ENCODE measurements around the gene TEX2. TPM values are rescaled to one million over a fixed set of nuclear protein-coding genes. Genes with fewer than 3 reads are reported as not detected.

Gene TEX2
- total and polyA plus RNA-seq, 2 of the 13 experiments (the other 11 are each of a cell fraction or from before 2014, with no cell fraction given), result 21.4 to 37.7 TPM

- H4K20me1 ChIP-seq (ENCODE audit: insufficient read depth, low read length), result no peaks in the 10 kb centered on the region
- H3K27ac ChIP-seq (ENCODE audit: extremely low read length, insufficient read depth, low read length), result no peak overlapping the region
- DNase-seq (ENCODE audit: low spot score) (no peak), ATAC-seq (no peak), FAIRE-seq (no peak)
- BruUV-seq (replicated peaks), result no TSS peak
- H2AFZ ChIP-seq (ENCODE audit: low read length), result no peak overlapping the region
- no peaks in the 10 kb centered on the region for H3K36me3 ChIP-seq (replicated peaks in 1 of 2; ENCODE audit: control insufficient read depth in 1 of 2, insufficient read depth in 2 of 2, low read length in 2 of 2)
- intact Hi-C loops (cut with micrococcal nuclease; ENCODE audit: unreplicated experiment), result no loop called here
- no peaks in the 10 kb centered on the region for H3K27me3 ChIP-seq (ENCODE audit: control insufficient read depth in 1 of 2, insufficient read depth in 2 of 2, low read length in 2 of 2)
- H3K4me1 ChIP-seq (ENCODE audit: insufficient read depth, low read length), result peaks cover 17% of the 10 kb centered on the region
- no peak overlapping the region for H3K4me3 ChIP-seq (replicated peaks in 1 of 3; ENCODE audit: insufficient read depth in 1 of 3, low read depth in 2 of 3, low read length in 3 of 3)
- TF ChIP-seq RBM22 (optimal IDR thresholded peaks at IDR 0.05; ENCODE audit: low read length) (no peak), ZNF891 (CRISPR knock-in tag; IDR thresholded peaks at IDR 0.05) (no peak), GATAD2A (CRISPR knock-in tag; IDR thresholded peaks at IDR 0.05) (no peak), MBNL3 (CRISPR knock-in tag; conservative IDR thresholded peaks at IDR 0.05) (no peak)
- no peaks in the 10 kb centered on the region for H3K9me3 ChIP-seq (ENCODE audit: low read length)
- H3K4me2 ChIP-seq (ENCODE audit: low read depth, low read length), result no peak overlapping the region
- ChIA-PET POLR2A (interaction anchor here (1.3 to 1.4 kb wide), 2 partner anchors 40 to 77 kb away, joined by 3 read pairs; no protein-coding TSS in a partner anchor), CTCF (ENCODE audit: low intra/inter-chr PET ratio, low total read pairs) (no interaction called here)
- in situ Hi-C loops (cut with HindIII; ENCODE audit: extremely low pct_ligation_motif_present, low pct_unique_long_range_greater_than_20kb), result no loop called here
- peaks cover 19% of the 10 kb centered on the region for H3K79me2 ChIP-seq (ENCODE audit: insufficient read depth, low read length)
- no peak overlapping the region for H3K9ac ChIP-seq (ENCODE audit: insufficient read depth, low read depth, low read length)
- WGBS (ENCODE audit: low lambda C conversion rate), result 86% methylated on average over 4 of the region's 4 CpGs
These were observed 39.0 kb downstream of the TEX2 start for GRCh38 chr17:64223931-64224629.

- Histone ChIP-seq H4K20me1 (ENCODE audit: insufficient read depth, low read length) (no peaks in the 10 kb centered on the region), H3K4me1 (ENCODE audit: insufficient read depth, low read length) (peaks cover 20% of the 10 kb centered on the region), H2AFZ (ENCODE audit: low read length) (no peak overlapping the region), H3K4me2 (ENCODE audit: low read depth, low read length) (no peak overlapping the region), H3K79me2 (ENCODE audit: insufficient read depth, low read length) (peaks cover 20% of the 10 kb centered on the region), H3K9ac (ENCODE audit: insufficient read depth, low read depth, low read length) (no peak overlapping the region), H3K9me3 (ENCODE audit: low read length) (no peaks in the 10 kb centered on the region), H3K27ac (ENCODE audit: extremely low read length, insufficient read depth, low read length) (no peak overlapping the region), H3K36me3 (replicated peaks in 1 of 2; ENCODE audit: control insufficient read depth in 1 of 2, insufficient read depth in 2 of 2, low read length in 2 of 2) (no peaks in the 10 kb centered on the region), H3K27me3 (ENCODE audit: control insufficient read depth in 1 of 2, insufficient read depth in 2 of 2, low read length in 2 of 2) (no peaks in the 10 kb centered on the region), H3K4me3 (replicated peaks in 1 of 3; ENCODE audit: insufficient read depth in 1 of 3, low read depth in 2 of 3, low read length in 3 of 3) (no peak overlapping the region)
- ChIA-PET CTCF (ENCODE audit: low intra/inter-chr PET ratio, low total read pairs) (no interaction called here), POLR2A (interaction anchor here (1.3 to 1.4 kb wide), 2 partner anchors 40 to 76 kb away, joined by 3 read pairs; no protein-coding TSS in a partner anchor)
- FAIRE-seq, result no peak
- in situ Hi-C loops (cut with HindIII; ENCODE audit: extremely low pct_ligation_motif_present, low pct_unique_long_range_greater_than_20kb) (no loop called here), intact Hi-C loops (cut with micrococcal nuclease; ENCODE audit: unreplicated experiment) (no loop called here)
- DNase-seq (ENCODE audit: low spot score), result no peak
- WGBS (ENCODE audit: low lambda C conversion rate), result 91% methylated on average over 2 of the region's 2 CpGs
- ATAC-seq, result no peak
- BruUV-seq (replicated peaks), result no TSS peak
- TF ChIP-seq MAFK (conservative IDR thresholded peaks at IDR 0.05 in 1 of 2, IDR thresholded peaks at IDR 0.05 in 1 of 2; ENCODE audit: low read length in 2 of 2) (no peak), NFKBIZ (CRISPR knock-in tag; IDR thresholded peaks at IDR 0.05) (no peak), KMT2B (CRISPR knock-in tag; IDR thresholded peaks at IDR 0.05) (no peak), ZNF333 (CRISPR knock-in tag; IDR thresholded peaks at IDR 0.05; ENCODE audit: borderline replicate concordance) (no peak), TBP (CRISPR knock-in tag; IDR thresholded peaks at IDR 0.05) (no peak), GABPA (IDR thresholded peaks at IDR 0.05; ENCODE audit: low read depth, low read length) (no peak), GABPA (CRISPR knock-in tag; IDR thresholded peaks at IDR 0.05; ENCODE audit: low read depth) (no peak), ZNF597 (CRISPR knock-in tag; IDR thresholded peaks at IDR 0.05) (no peak), HNRNPK (IDR thresholded peaks at IDR 0.05; ENCODE audit: low read depth, low read length, poor library complexity, severe bottlenecking) (no peak), NFE2L1 (CRISPR knock-in tag; IDR thresholded peaks at IDR 0.05; ENCODE audit: borderline replicate concordance) (no peak), ZNF124 (CRISPR knock-in tag; IDR thresholded peaks at IDR 0.05) (no peak), NFE2 (CRISPR knock-in tag; IDR thresholded peaks at IDR 0.05) (no peak), NFIC (IDR thresholded peaks at IDR 0.05; ENCODE audit: low read length) (no peak), FOXO1 (CRISPR knock-in tag; IDR thresholded peaks at IDR 0.05) (no peak)
- TF ChIP-seq, protein P1, sequence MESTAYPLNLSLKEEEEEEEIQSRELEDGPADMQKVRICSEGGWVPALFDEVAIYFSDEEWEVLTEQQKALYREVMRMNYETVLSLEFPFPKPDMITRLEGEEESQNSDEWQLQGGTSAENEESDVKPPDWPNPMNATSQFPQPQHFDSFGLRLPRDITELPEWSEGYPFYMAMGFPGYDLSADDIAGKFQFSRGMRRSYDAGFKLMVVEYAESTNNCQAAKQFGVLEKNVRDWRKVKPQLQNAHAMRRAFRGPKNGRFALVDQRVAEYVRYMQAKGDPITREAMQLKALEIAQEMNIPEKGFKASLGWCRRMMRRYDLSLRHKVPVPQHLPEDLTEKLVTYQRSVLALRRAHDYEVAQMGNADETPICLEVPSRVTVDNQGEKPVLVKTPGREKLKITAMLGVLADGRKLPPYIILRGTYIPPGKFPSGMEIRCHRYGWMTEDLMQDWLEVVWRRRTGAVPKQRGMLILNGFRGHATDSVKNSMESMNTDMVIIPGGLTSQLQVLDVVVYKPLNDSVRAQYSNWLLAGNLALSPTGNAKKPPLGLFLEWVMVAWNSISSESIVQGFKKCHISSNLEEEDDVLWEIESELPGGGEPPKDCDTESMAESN (CRISPR knock-in tag; conservative IDR thresholded peaks at IDR 0.05), result no peak
These were observed 39.8 kb downstream of the TEX2 start for GRCh38 chr17:64223283-64223682.

All from HepG2 (cell line).